HFF-Myc (cell line): ENCODE measurements around the gene CSF2.

Experiments
- DNase-seq: peaks from one replicate; pipeline ENCODE4 v3.0.0-alpha.2; 2011; ENCODE audit warnings: low read depth; ENCODE audit errors: extremely low read depth
- H3K4me3 ChIP-seq: replicated peaks from 2 replicates; pipeline ENCODE4 v1.5.1; 2011; ENCODE audit warnings: low read depth, mild to moderate bottlenecking, control low read depth, low read length
- CTCF ChIP-seq: IDR thresholded peaks from 2 replicates; pipeline ENCODE4 v1.5.1; 2012; ENCODE audit warnings: mild to moderate bottlenecking, low read depth, low read length, control low read depth; ENCODE audit errors: missing control alignments

Gene CSF2

GRCh38 chr5:132067451-132067850 lies 6.1 kb upstream of the CSF2 start:
- TF ChIP-seq CTCF: no peak
- no peak for DNase-seq
- no peak overlapping the region for H3K4me3 ChIP-seq

- no peak overlapping the region for H3K4me3 ChIP-seq
- no peak for TF ChIP-seq CTCF
- no peak for DNase-seq
These were observed 5.4 kb upstream of the CSF2 start for GRCh38 chr5:132067941-132068808.

GRCh38 chr5:132069561-132069960 lies 4.0 kb upstream of the CSF2 start:
- no peak for TF ChIP-seq CTCF
- no peak for DNase-seq
- H3K4me3 ChIP-seq: no peak overlapping the region

- no peak for TF ChIP-seq CTCF
- DNase-seq: no peak
These were observed 3.6 kb upstream of the CSF2 start for GRCh38 chr5:132069994-132070393.

GRCh38 chr5:132070460-132071337 lies 2.9 kb upstream of the CSF2 start:
- TF ChIP-seq CTCF: no peak
- DNase-seq: no peak

More at GRCh38 chr5:132069994-132070393, 3.6 kb upstream of the CSF2 start:
- H3K4me3 ChIP-seq: no peak overlapping the region

GRCh38 chr5:132071338-132071707 lies 2.3 kb upstream of the CSF2 start:
- no peak for DNase-seq
- no peak overlapping the region for H3K4me3 ChIP-seq
- TF ChIP-seq CTCF: no peak

More at GRCh38 chr5:132070460-132071337, 2.9 kb upstream of the CSF2 start:
- H3K4me3 ChIP-seq: no peak overlapping the region
